ENCODE measurements around the gene MYO1C. TPM values are rescaled to one million over a fixed set of nuclear protein-coding genes. Genes with fewer than 3 reads are reported as not detected.
"Not testable (repeated sequence)": the region's sequence is repeated elsewhere in the genome, so short reads cannot be mapped to it uniquely, and the experiment has no call there.

The MYO1C gene
- total RNA-seq, 1 donor: 250 TPM

DNA sequence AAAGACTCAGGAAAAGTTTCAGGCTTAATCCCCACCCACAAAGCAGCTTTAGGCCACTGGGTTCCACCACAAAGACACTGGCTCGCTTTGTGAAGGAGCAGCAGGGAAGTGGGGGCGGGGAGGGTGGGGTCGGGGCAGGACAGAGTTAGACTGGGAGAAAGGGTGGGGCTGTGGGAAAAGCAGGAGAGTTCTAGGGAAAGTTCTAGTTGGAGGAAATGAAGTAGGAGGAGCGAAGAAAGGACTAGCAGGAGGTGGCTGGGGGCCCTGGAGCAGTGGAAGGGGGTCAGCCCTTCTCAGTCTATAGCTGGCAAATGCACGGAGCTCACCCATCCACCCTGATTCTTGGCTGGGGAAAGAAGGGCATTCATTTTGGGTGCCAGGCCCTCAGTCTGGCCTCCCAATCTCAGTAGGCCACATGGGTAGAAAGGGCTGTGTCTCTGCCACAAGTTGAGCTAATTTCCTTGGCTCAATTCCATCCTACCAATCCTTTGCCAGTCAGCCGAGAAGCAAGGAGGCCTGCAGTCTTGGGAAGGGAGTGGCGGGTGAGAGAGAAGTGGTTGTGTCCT lies 19.4 kb upstream of the MYO1C start:
- Histone ChIP-seq H3K4me2 (ENCODE audit: insufficient read depth, low read length) (no peak overlapping the region), H3K36me3 (ENCODE audit: insufficient read depth, low read length) (peaks cover 2% of the 10 kb centered on the region), H3K4me1 (ENCODE audit: insufficient read depth, low read length) (peaks cover 13% of the 10 kb centered on the region), H3K4me3 (ENCODE audit: insufficient read depth, low read length) (no peak overlapping the region), H4K20me1 (ENCODE audit: insufficient read depth, low read length) (peaks cover 4% of the 10 kb centered on the region), H3K79me2 (ENCODE audit: insufficient read depth, low read length) (peaks cover 26% of the 10 kb centered on the region), H3K9me3 (ENCODE audit: low read depth, low read length) (no peaks in the 10 kb centered on the region), H3K27ac (ENCODE audit: low read depth, low read length) (no peak overlapping the region), H2AFZ (ENCODE audit: low read length) (no peak overlapping the region), H3K27me3 (ENCODE audit: insufficient read depth, low read length) (no peaks in the 10 kb centered on the region)
- TF ChIP-seq, protein P1, sequence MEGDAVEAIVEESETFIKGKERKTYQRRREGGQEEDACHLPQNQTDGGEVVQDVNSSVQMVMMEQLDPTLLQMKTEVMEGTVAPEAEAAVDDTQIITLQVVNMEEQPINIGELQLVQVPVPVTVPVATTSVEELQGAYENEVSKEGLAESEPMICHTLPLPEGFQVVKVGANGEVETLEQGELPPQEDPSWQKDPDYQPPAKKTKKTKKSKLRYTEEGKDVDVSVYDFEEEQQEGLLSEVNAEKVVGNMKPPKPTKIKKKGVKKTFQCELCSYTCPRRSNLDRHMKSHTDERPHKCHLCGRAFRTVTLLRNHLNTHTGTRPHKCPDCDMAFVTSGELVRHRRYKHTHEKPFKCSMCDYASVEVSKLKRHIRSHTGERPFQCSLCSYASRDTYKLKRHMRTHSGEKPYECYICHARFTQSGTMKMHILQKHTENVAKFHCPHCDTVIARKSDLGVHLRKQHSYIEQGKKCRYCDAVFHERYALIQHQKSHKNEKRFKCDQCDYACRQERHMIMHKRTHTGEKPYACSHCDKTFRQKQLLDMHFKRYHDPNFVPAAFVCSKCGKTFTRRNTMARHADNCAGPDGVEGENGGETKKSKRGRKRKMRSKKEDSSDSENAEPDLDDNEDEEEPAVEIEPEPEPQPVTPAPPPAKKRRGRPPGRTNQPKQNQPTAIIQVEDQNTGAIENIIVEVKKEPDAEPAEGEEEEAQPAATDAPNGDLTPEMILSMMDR (IDR thresholded peaks at IDR 0.05; ENCODE audit: extremely low read depth, low read depth, low read length): no peak
- peak; percentile 83 for DNase-seq (ENCODE audit: insufficient read length, low spot score, missing footprints)

GRCh38 chr17:1511290-1511689 lies 18.8 kb upstream of the MYO1C start:
- no peak overlapping the region for H3K27ac ChIP-seq (ENCODE audit: low read depth, low read length)
- no peak overlapping the region for H3K4me2 ChIP-seq (ENCODE audit: insufficient read depth, low read length)

DNA sequence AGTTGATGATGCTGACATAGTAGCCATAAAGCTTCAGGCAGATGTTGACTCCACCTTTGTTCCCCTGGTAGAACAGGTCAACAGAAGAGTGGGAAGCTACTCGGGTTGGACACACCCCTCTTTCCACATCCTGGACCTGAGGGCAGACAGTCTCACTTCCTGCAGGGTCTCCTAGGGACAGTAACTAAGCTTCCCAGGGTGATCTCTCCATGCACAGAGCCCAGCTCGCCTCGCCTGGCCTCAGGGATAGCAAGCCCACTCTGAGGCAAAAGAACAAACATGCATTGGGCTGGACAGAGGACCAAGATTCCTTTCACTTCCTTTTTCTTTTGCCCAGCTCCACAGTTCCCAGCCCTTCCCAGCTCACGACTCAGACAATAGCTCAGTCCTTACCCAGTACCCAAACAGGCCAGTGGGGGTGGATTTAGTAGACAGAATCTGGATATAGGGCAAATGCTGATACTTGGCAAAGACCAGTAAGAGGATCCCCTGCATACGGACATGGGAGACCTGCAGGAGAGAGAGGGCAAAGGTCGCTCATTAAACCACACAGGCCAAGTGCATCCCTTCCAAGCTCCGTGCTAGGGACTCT lies 16.9 kb upstream of the MYO1C start:
- peak; percentile 57 for DNase-seq (ENCODE audit: insufficient read length, low spot score, missing footprints)
- peaks cover 4% of the 10 kb centered on the region for H4K20me1 ChIP-seq (ENCODE audit: insufficient read depth, low read length)
- peaks cover 11% of the 10 kb centered on the region for H3K36me3 ChIP-seq (ENCODE audit: insufficient read depth, low read length)
- no peaks in the 10 kb centered on the region for H3K27me3 ChIP-seq (ENCODE audit: insufficient read depth, low read length)
- no peak overlapping the region for H3K27ac ChIP-seq (ENCODE audit: low read depth, low read length)
- H3K79me2 ChIP-seq (ENCODE audit: insufficient read depth, low read length): peaks cover 8% of the 10 kb centered on the region
- TF ChIP-seq, protein P1 (IDR thresholded peaks at IDR 0.05; ENCODE audit: extremely low read depth, low read depth, low read length): no peak
- H3K4me3 ChIP-seq (ENCODE audit: insufficient read depth, low read length): no peak overlapping the region
- no peak overlapping the region for H2AFZ ChIP-seq (ENCODE audit: low read length)
- no peaks in the 10 kb centered on the region for H3K9me3 ChIP-seq (ENCODE audit: low read depth, low read length)
- H3K4me2 ChIP-seq (ENCODE audit: insufficient read depth, low read length): no peak overlapping the region
- H3K4me1 ChIP-seq (ENCODE audit: insufficient read depth, low read length): peaks cover 5% of the 10 kb centered on the region

More at GRCh38 chr17:1511290-1511689, 18.8 kb upstream of the MYO1C start:
- Histone ChIP-seq H4K20me1 (ENCODE audit: insufficient read depth, low read length) (peaks cover 4% of the 10 kb centered on the region), H3K79me2 (ENCODE audit: insufficient read depth, low read length) (peaks cover 24% of the 10 kb centered on the region), H3K4me1 (ENCODE audit: insufficient read depth, low read length) (peaks cover 13% of the 10 kb centered on the region), H3K9me3 (ENCODE audit: low read depth, low read length) (no peaks in the 10 kb centered on the region), H3K4me3 (ENCODE audit: insufficient read depth, low read length) (no peak overlapping the region), H2AFZ (ENCODE audit: low read length) (no peak overlapping the region), H3K27me3 (ENCODE audit: insufficient read depth, low read length) (no peaks in the 10 kb centered on the region), H3K36me3 (ENCODE audit: insufficient read depth, low read length) (peaks cover 2% of the 10 kb centered on the region)
- TF ChIP-seq, protein P1 (IDR thresholded peaks at IDR 0.05; ENCODE audit: extremely low read depth, low read depth, low read length): no peak
- peak; percentile 74 for DNase-seq (ENCODE audit: insufficient read length, low spot score, missing footprints)

DNA sequence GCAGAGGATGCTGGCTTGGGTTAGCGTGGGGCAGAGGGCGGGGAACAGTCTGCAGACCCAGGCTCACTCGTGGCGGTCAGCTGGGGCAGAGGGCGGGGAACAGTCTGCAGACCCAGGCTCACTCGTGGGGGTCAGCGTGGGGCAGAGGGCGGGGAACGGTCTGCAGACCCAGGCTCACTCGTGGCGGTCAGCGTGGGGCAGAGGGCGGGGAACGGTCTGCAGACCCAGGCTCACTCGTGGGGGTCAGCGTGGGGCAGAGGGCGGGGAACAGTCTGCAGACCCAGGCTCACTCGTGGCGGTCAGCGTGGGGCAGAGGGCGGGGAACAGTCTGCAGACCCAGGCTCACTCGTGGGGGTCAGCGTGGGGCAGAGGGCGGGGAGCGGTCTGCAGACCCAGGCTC lies 16.2 kb upstream of the MYO1C start:
- H3K27ac ChIP-seq (ENCODE audit: low read depth, low read length); H4K20me1 ChIP-seq (ENCODE audit: insufficient read depth, low read length); H3K4me1 ChIP-seq (ENCODE audit: insufficient read depth, low read length); H2AFZ ChIP-seq (ENCODE audit: low read length); H3K9me3 ChIP-seq (ENCODE audit: low read depth, low read length); H3K27me3 ChIP-seq (ENCODE audit: insufficient read depth, low read length); DNase-seq (ENCODE audit: insufficient read length, low spot score, missing footprints); H3K79me2 ChIP-seq (ENCODE audit: insufficient read depth, low read length); H3K4me3 ChIP-seq (ENCODE audit: insufficient read depth, low read length); H3K4me2 ChIP-seq (ENCODE audit: insufficient read depth, low read length): not testable (repeated sequence)
- H3K36me3 ChIP-seq (ENCODE audit: insufficient read depth, low read length): peaks cover 11% of the 10 kb centered on the region
